Measurements from ENCODE around the gene LRFN5.
"Not testable (repeated sequence)": the region's sequence is repeated elsewhere in the genome, so short reads cannot be mapped to it uniquely, and the experiment has no call there.

The LRFN5 gene

GRCh38 chr14:41606532-41607303 lies at the start of gene LRFN5:
Gene LRFN5 (plus strand): TSS chr14:41606876.
- TF ChIP-seq POLR2A (IDR thresholded peaks at IDR 0.05; ENCODE audit: low read depth, low read length) = no peak
- DNase-seq (ENCODE audit: insufficient read length, low spot score) = no peak
- no peak for FAIRE-seq

GRCh38 chr14:41558490-41558889 lies 48.2 kb upstream of the LRFN5 start:
- FAIRE-seq = no peak
- no peak for DNase-seq (ENCODE audit: insufficient read length, low spot score)
- TF ChIP-seq POLR2A (IDR thresholded peaks at IDR 0.05; ENCODE audit: low read depth, low read length) = no peak

- not testable (repeated sequence) for DNase-seq (ENCODE audit: insufficient read length, low spot score); FAIRE-seq
These were observed 39.8 kb upstream of the LRFN5 start for GRCh38 chr14:41566864-41567263.

- FAIRE-seq (no peak), DNase-seq (ENCODE audit: insufficient read length, low spot score) (no peak)
- no peak for TF ChIP-seq POLR2A (IDR thresholded peaks at IDR 0.05; ENCODE audit: low read depth, low read length)
These were observed 37.7 kb upstream of the LRFN5 start for GRCh38 chr14:41568979-41569378.

GRCh38 chr14:41570415-41571155 lies 36.1 kb upstream of the LRFN5 start:
- FAIRE-seq = no peak
- DNase-seq (ENCODE audit: insufficient read length, low spot score) = no peak
- TF ChIP-seq POLR2A (IDR thresholded peaks at IDR 0.05; ENCODE audit: low read depth, low read length) = no peak

- no peak for FAIRE-seq
- no peak for TF ChIP-seq POLR2A (IDR thresholded peaks at IDR 0.05; ENCODE audit: low read depth, low read length)
- DNase-seq (ENCODE audit: insufficient read length, low spot score) = no peak
These were observed 20.4 kb upstream of the LRFN5 start for GRCh38 chr14:41586237-41586636.

GRCh38 chr14:41597647-41598046 lies 9.0 kb upstream of the LRFN5 start:
- no peak for FAIRE-seq
- no peak for DNase-seq (ENCODE audit: insufficient read length, low spot score)
- no peak for TF ChIP-seq POLR2A (IDR thresholded peaks at IDR 0.05; ENCODE audit: low read depth, low read length)

- not testable (repeated sequence) for DNase-seq (ENCODE audit: insufficient read length, low spot score); FAIRE-seq
These were observed 6.8 kb upstream of the LRFN5 start for GRCh38 chr14:41599805-41600385.

- TF ChIP-seq POLR2A (IDR thresholded peaks at IDR 0.05; ENCODE audit: low read depth, low read length) = no peak
- FAIRE-seq = no peak
- no peak for DNase-seq (ENCODE audit: insufficient read length, low spot score)
These were observed 1.8 kb upstream of the LRFN5 start for GRCh38 chr14:41604721-41605531.

- no peak for FAIRE-seq
- DNase-seq (ENCODE audit: insufficient read length, low spot score) = no peak
- no peak for TF ChIP-seq POLR2A (IDR thresholded peaks at IDR 0.05; ENCODE audit: low read depth, low read length)
These were observed 960 bp upstream of the LRFN5 start for GRCh38 chr14:41605550-41606281.

- no peak for DNase-seq (ENCODE audit: insufficient read length, low spot score)
- no peak for TF ChIP-seq POLR2A (IDR thresholded peaks at IDR 0.05; ENCODE audit: low read depth, low read length)
- no peak for FAIRE-seq
These were observed 469 bp upstream of the LRFN5 start for GRCh38 chr14:41606282-41606531.

GRCh38 chr14:41607304-41607775 lies 664 bp downstream of the LRFN5 start:
- FAIRE-seq (no peak), DNase-seq (ENCODE audit: insufficient read length, low spot score) (no peak)
- no peak for TF ChIP-seq POLR2A (IDR thresholded peaks at IDR 0.05; ENCODE audit: low read depth, low read length)

- DNase-seq (ENCODE audit: insufficient read length, low spot score) (no peak), FAIRE-seq (no peak)
- TF ChIP-seq POLR2A (IDR thresholded peaks at IDR 0.05; ENCODE audit: low read depth, low read length) = no peak
These were observed 1.4 kb downstream of the LRFN5 start for GRCh38 chr14:41607966-41608663.
